PC-3 (cell line): Measurements from ENCODE around the gene ROBO2.

Experiments used
- EZH2 ChIP-seq: fragments of 300-600 bp; sonication (generic); IDR thresholded peaks from one replicate; pipeline ENCODE4 v1.6.1; 2017; ENCODE audit warnings: antibody characterized with exemption, mild to moderate bottlenecking, low read length; ENCODE audit not compliant: unreplicated experiment
- EZH2phosphoT487 ChIP-seq: fragments of 300-600 bp; sonication (generic); IDR thresholded peaks from 2 replicates; pipeline ENCODE4 v1.6.1; 2018; ENCODE audit warnings: mild to moderate bottlenecking, antibody characterized with exemption, low read length, borderline replicate concordance
- TF ChIP-seq, protein P1 (sequence below): fragments of 300-600 bp; sonication (generic); conservative IDR thresholded peaks from 2 replicates; pipeline ENCODE4 v1.5.1; 2017; ENCODE audit warnings: antibody characterized with exemption, low read depth, mild to moderate bottlenecking, low read length

DNA sequence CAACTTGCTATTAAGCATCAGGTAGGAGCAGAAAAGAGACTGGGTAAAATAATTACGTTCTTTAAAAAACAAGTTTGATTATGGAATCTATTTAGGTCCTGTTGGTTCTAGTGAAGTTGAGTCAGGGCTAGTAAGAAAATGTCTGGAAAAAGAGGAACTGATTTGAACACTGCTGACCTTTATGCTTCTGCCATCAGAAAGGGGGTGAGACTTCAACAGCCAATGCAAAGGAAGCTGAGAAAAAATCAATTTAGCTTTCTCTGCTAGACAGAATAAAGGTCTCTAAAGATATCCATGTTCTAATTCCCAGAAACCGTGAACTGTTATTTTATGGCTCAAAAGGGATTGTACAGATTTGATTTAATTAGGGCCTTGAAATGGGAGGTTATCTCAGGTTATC is 157.5 kb downstream of the ROBO2 start:
- TF ChIP-seq, protein P1, sequence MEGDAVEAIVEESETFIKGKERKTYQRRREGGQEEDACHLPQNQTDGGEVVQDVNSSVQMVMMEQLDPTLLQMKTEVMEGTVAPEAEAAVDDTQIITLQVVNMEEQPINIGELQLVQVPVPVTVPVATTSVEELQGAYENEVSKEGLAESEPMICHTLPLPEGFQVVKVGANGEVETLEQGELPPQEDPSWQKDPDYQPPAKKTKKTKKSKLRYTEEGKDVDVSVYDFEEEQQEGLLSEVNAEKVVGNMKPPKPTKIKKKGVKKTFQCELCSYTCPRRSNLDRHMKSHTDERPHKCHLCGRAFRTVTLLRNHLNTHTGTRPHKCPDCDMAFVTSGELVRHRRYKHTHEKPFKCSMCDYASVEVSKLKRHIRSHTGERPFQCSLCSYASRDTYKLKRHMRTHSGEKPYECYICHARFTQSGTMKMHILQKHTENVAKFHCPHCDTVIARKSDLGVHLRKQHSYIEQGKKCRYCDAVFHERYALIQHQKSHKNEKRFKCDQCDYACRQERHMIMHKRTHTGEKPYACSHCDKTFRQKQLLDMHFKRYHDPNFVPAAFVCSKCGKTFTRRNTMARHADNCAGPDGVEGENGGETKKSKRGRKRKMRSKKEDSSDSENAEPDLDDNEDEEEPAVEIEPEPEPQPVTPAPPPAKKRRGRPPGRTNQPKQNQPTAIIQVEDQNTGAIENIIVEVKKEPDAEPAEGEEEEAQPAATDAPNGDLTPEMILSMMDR = no peak
- TF ChIP-seq EZH2phosphoT487 (no peak), EZH2 (no peak)
